HEK293T (cell line): Measurements from ENCODE around the gene DARS1.

Experiments used
- CTCF ChIA-PET: fragments of 350-600 bp; formaldehyde crosslinking; extraction: SDS; loops from one replicate; lab custom pipeline; 2021; ENCODE audit warnings: antibody characterized with exemption, inconsistent platforms; lab: Yijun Ruan, JAX
- POLR2A ChIA-PET: fragments of 350-600 bp; formaldehyde crosslinking; extraction: SDS; loops from one replicate; lab custom pipeline; 2020; ENCODE audit warnings: antibody characterized with exemption, inconsistent platforms; lab: Yijun Ruan, JAX
- DNase-seq: peaks from one replicate; pipeline ENCODE4 v3.0.0; 2012; ENCODE audit warnings: mixed read lengths; ENCODE audit errors: extremely low spot score
- ARNT ChIP-seq: fragments of 450-650 bp; IDR thresholded peaks from 2 replicates; pipeline ENCODE4 v1.6.1; 2017; ENCODE audit warnings: mild to moderate bottlenecking
- BHLHE40 ChIP-seq: fragments of 450-650 bp; IDR thresholded peaks from 2 replicates; pipeline ENCODE4 v1.6.1; 2016; ENCODE audit warnings: mild to moderate bottlenecking, moderate library complexity, borderline replicate concordance
- CTBP1 ChIP-seq: fragments of 450-650 bp; IDR thresholded peaks from 2 replicates; pipeline ENCODE4 v1.6.1; 2016; ENCODE audit warnings: borderline replicate concordance
- ELF4 ChIP-seq: fragments of 450-650 bp; IDR thresholded peaks from 2 replicates; pipeline ENCODE4 v1.6.1; 2017; ENCODE audit warnings: antibody characterized with exemption
- FOXA1 ChIP-seq: fragments of 450-650 bp; IDR thresholded peaks from 2 replicates; pipeline ENCODE4 v1.6.1; 2016; ENCODE audit warnings: mild to moderate bottlenecking
- FOXK2 ChIP-seq: fragments of 450-650 bp; IDR thresholded peaks from 2 replicates; pipeline ENCODE4 v1.6.1; 2016; ENCODE audit warnings: mild to moderate bottlenecking
- FOXM1 ChIP-seq: fragments of 450-650 bp; IDR thresholded peaks from 2 replicates; pipeline ENCODE4 v1.6.1; 2017; ENCODE audit warnings: mild to moderate bottlenecking, borderline replicate concordance
- HDGF ChIP-seq: fragments of 450-650 bp; IDR thresholded peaks from 2 replicates; pipeline ENCODE4 v1.6.1; 2017; ENCODE audit warnings: antibody characterized with exemption, borderline replicate concordance
- L3MBTL2 ChIP-seq: fragments of 450-650 bp; conservative IDR thresholded peaks from 2 replicates; pipeline ENCODE4 v1.6.1; 2016; ENCODE audit warnings: mild to moderate bottlenecking
- LEF1 ChIP-seq: fragments of 450-650 bp; IDR thresholded peaks from 2 replicates; pipeline ENCODE4 v1.6.1; 2017; ENCODE audit warnings: mild to moderate bottlenecking, borderline replicate concordance
- NFRKB ChIP-seq: fragments of 450-650 bp; IDR thresholded peaks from 2 replicates; pipeline ENCODE4 v1.6.1; 2016; ENCODE audit warnings: mild to moderate bottlenecking, moderate library complexity
- PKNOX1 ChIP-seq: fragments of 450-650 bp; IDR thresholded peaks from 2 replicates; pipeline ENCODE4 v1.6.1; 2016
- SP1 ChIP-seq: fragments of 450-650 bp; IDR thresholded peaks from 2 replicates; pipeline ENCODE4 v1.6.1; 2017
- SUZ12 ChIP-seq: fragments of 450-650 bp; IDR thresholded peaks from 2 replicates; pipeline ENCODE4 v1.6.1; 2016; ENCODE audit warnings: mild to moderate bottlenecking
- TARDBP ChIP-seq: fragments of 450-650 bp; IDR thresholded peaks from 2 replicates; pipeline ENCODE4 v1.6.1; 2016
- ZNF384 ChIP-seq: fragments of 450-650 bp; IDR thresholded peaks from 2 replicates; pipeline ENCODE4 v1.6.1; 2016

The DARS1 gene

GRCh38 chr2:135870571-135870970 lies 114.9 kb downstream of the DARS1 start:
- no peak for DNase-seq
- ChIA-PET CTCF (no interaction called here), POLR2A (no interaction called here)
- no peak for TF ChIP-seq FOXA1
- TF ChIP-seq PKNOX1: no peak

- ChIA-PET CTCF (interaction anchor here (0.6 kb wide), 1 partner anchor 64 kb away, joined by 5 read pairs; no protein-coding TSS in a partner anchor), POLR2A (no interaction called here)
- DNase-seq: no peak
- TF ChIP-seq ELF4 (no peak), NFRKB (no peak), TARDBP (no peak), ZNF384 (no peak), SP1 (no peak), L3MBTL2 (no peak), ARNT (no peak), BHLHE40 (no peak), CTBP1 (no peak), FOXM1 (no peak), LEF1 (no peak), SUZ12 (no peak), HDGF (no peak), PKNOX1 (no peak), FOXA1 (no peak), FOXK2 (no peak)
Observed at GRCh38 chr2:135863233-135863632, 122.2 kb downstream of the DARS1 start.

- no peak for DNase-seq
- ChIA-PET POLR2A (no interaction called here), CTCF (no interaction called here)
- TF ChIP-seq ELF4 (no peak), SUZ12 (no peak), PKNOX1 (no peak), HDGF (no peak), FOXA1 (no peak), L3MBTL2 (no peak), CTBP1 (no peak), BHLHE40 (no peak), FOXK2 (no peak)
Observed at GRCh38 chr2:135862718-135863117, 122.7 kb downstream of the DARS1 start.
